T-cell (primary cell): ENCODE measurements around the gene GDPD2. TPM values are rescaled to one million over a fixed set of nuclear protein-coding genes. Genes with fewer than 3 reads are reported as not detected.

ENCODE experiments used
- ATAC-seq, 4 experiments: fragments of 200-7000 bp in 3 of 4; fragments of 150-1000 bp in 1 of 4; cut with Tn5 transposase; replicated peaks in 1 of 4; 1 replicate in 3 of 4; 2 replicates in 1 of 4; pipeline ENCODE4 v1.10.0; 2021; ENCODE audit warnings: moderate library complexity in 3 of 4, mild to moderate bottlenecking in 2 of 4, moderate number of reproducible peaks in 1 of 4
- CTCF ChIA-PET, 2 donors: fragments of 300-600 bp; sonication (Branson Sonifier 250); formaldehyde crosslinking; loops; one replicate each; lab custom pipeline; 2022; ENCODE audit warnings: antibody characterized with exemption in 2 of 2; lab: Charles Lee
- POLR2A ChIA-PET, 2 donors: fragments of 300-600 bp; sonication (Branson Sonifier 250); formaldehyde crosslinking; loops; one replicate each; lab custom pipeline; 2022; ENCODE audit warnings: antibody characterized with exemption in 2 of 2; lab: Charles Lee
- DNase-seq, 35 experiments: peaks; one replicate each; pipeline versions ENCODE4 v3.0.0 to v3.0.0-alpha.2; 2013 to 2023
- H3K27ac ChIP-seq: one replicate; pipeline ENCODE4 v1.5.1; 2013; ENCODE audit warnings: low read length
- H3K27me3 ChIP-seq, 2 experiments: replicated peaks in 1 of 2; 1 replicate in 1 of 2; 2 replicates in 1 of 2; pipeline versions ENCODE4 v1.6.1 to v1.7.0; 2013; ENCODE audit warnings: low read length in 1 of 2, mixed read lengths in 1 of 2; ENCODE audit not compliant: control insufficient read depth in 2 of 2, insufficient read depth in 2 of 2; ENCODE audit errors: extremely low read depth in 1 of 2
- H3K36me3 ChIP-seq, 2 donors: 1 replicate in 1 of 2; 2 replicates in 1 of 2; pipeline versions ENCODE4 v1.6.1 to v1.7.0; 2013; ENCODE audit warnings: low read length in 1 of 2; ENCODE audit not compliant: control insufficient read depth in 2 of 2, insufficient read depth in 1 of 2; ENCODE audit errors: extremely low read depth in 1 of 2
- H3K4me1 ChIP-seq, 2 experiments: 1 replicate in 1 of 2; 2 replicates in 1 of 2; pipeline versions ENCODE4 v1.6.1 to v1.7.0; 2013; ENCODE audit warnings: low read length in 2 of 2, mixed read lengths in 1 of 2; ENCODE audit not compliant: insufficient read depth in 2 of 2, control insufficient read depth in 1 of 2; ENCODE audit errors: extremely low read depth in 1 of 2
- H3K4me3 ChIP-seq, 2 donors: 1 replicate in 1 of 2; 2 replicates in 1 of 2; pipeline versions ENCODE4 v1.5.1 to v1.7.0; 2013; ENCODE audit warnings: mild to moderate bottlenecking in 2 of 2, low read length in 1 of 2, moderate library complexity in 1 of 2; ENCODE audit not compliant: control insufficient read depth in 1 of 2; ENCODE audit errors: extremely low read depth in 1 of 2
- H3K9me3 ChIP-seq: 2 replicates; pipeline ENCODE4 v1.7.0; 2013
- H3K27ac Mint-ChIP-seq, 2 donors: one replicate each; pipeline ENCODE4 v1.8.0; 2020 to 2021; ENCODE audit warnings: mild to moderate bottlenecking in 2 of 2, mixed read lengths in 2 of 2
- H3K27me3 Mint-ChIP-seq, 2 donors: one replicate each; pipeline ENCODE4 v1.8.0; 2021 to 2022; ENCODE audit warnings: mixed read lengths in 2 of 2
- H3K36me3 Mint-ChIP-seq: one replicate; pipeline ENCODE4 v1.8.0; 2021; ENCODE audit warnings: mixed read lengths
- H3K4me1 Mint-ChIP-seq, 3 donors: one replicate each; pipeline ENCODE4 v1.8.0; 2020 to 2022; ENCODE audit warnings: mixed read lengths in 3 of 3, mild to moderate bottlenecking in 1 of 3
- H3K4me3 Mint-ChIP-seq, 3 donors: one replicate each; pipeline ENCODE4 v1.8.0; 2020 to 2022; ENCODE audit warnings: mild to moderate bottlenecking in 3 of 3, mixed read lengths in 3 of 3, moderate library complexity in 3 of 3
- H3K9me3 Mint-ChIP-seq, 3 donors: one replicate each; pipeline ENCODE4 v1.8.0; 2020 to 2022; ENCODE audit warnings: mixed read lengths in 3 of 3
- WGBS: methylation state at CpG from one replicate; pipeline ENCODE4 v1.1.5; 2013; ENCODE audit warnings: missing lambda C conversion rate; ENCODE audit not compliant: insufficient coverage; 5-methylcytosine and 5-hydroxymethylcytosine counted together
- total RNA-seq, 35 experiments: library from RNA in 6 of 35; stranded (reverse) in 6 of 35; fragments of 120-200 nt in 1 of 35; gene quantifications; one replicate each; pipeline versions ENCODE4 v1.2.1 to v1.2.4 and lab custom pipeline; 2013 to 2026

Gene GDPD2
- total RNA-seq, 5 donors from 2014 or later (not counting 1 experiment from before 2014, with no cell fraction given) = not detected

DNA sequence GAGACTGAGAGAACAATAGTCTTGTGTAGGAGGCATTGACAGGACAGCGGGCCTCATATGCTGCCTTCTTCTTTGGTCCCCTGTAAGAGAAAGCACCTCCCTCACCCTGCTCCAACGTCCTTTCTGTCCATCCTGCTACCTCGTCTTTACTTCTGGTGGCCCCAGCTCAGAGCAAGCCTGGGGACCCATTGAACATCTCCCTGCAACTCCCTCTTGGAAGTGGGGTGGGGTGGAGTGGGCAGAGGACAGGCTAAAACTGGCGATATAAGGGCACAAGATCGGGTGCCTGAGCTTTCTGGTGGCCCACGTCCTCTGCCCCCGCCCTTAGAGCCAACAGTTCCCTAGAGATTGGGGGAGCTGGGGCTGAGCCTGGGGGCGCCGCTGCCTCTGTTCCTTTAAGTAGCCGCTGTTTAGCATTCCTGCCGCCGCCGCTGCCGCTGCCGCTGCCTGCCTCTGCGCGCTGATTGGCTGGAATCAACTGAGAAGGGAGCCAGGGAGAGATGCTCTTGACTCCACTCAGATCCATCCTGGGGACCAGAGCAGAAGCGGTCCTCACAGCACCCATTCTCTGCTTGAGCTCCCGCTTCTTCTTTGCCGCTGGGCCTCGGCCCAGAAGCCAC is 21.3 kb downstream of the GDPD2 start, which contains the start of gene DLG3:
Gene DLG3 (plus strand): TSS at position 510 of the 620 bp plus-strand sequence. CDS start 367 bp downstream, outside the sequence.
- H3K36me3 Mint-ChIP-seq = no peaks in the 10 kb centered on the region
- Histone ChIP-seq H3K27me3 (peaks cover 6 to 25% of the 10 kb centered on the region in 2 experiments), H3K4me1 (peaks cover 0 to 12% of the 10 kb centered on the region in 2 experiments), H3K36me3 (no peaks in the 10 kb centered on the region), H3K27ac (no peak within 1 kb of the TSS), H3K9me3 (no peaks in the 10 kb centered on the region), H3K4me3 (peak within 1 kb of the TSS; percentile 17 to 32)
- peak within 1 kb of the TSS; percentile 40 to 65 (median 64) for H3K4me3 Mint-ChIP-seq
- peak in 3 of 35 experiments; percentile 19 to 37 (median 29) for DNase-seq
- H3K27me3 Mint-ChIP-seq = peaks cover 35 to 36% of the 10 kb centered on the region in 2 donors
- peaks cover 0 to 4% (median 1%) of the 10 kb centered on the region in 3 donors for H3K4me1 Mint-ChIP-seq
- POLR2A ChIA-PET = interaction anchor here in 1 of 2 donors (1.0 kb wide), 1 partner anchor 9 kb away, joined by 4 read pairs; no protein-coding TSS in a partner anchor
- no peak within 1 kb of the TSS for H3K27ac Mint-ChIP-seq
- 0% methylated on average over 1 of the region's 21 CpGs for WGBS
- peak in 3 of 4 experiments; percentile 45 to 66 (median 64) for ATAC-seq
- H3K9me3 Mint-ChIP-seq = no peaks in the 10 kb centered on the region
- CTCF ChIA-PET = interaction anchor here (0.6 to 1.2 kb wide), 2 partner anchors 12 to 311 kb away, joined by 3 read pairs; partner anchors contain the start of gene IGBP1 (in 1 of the 2)

GRCh38 chrX:70444946-70445656 is 22.0 kb downstream of the GDPD2 start:
- H3K4me3 ChIP-seq = peak overlapping the region; percentile 17 to 32
- Mint-ChIP-seq H3K4me1 (peaks cover 0 to 4% (median 0%) of the 10 kb centered on the region in 3 donors), H3K9me3 (no peaks in the 10 kb centered on the region), H3K27me3 (peaks cover 35% of the 10 kb centered on the region in 2 donors), H3K36me3 (no peaks in the 10 kb centered on the region), H3K27ac (no peak overlapping the region), H3K4me3 (peak overlapping the region; percentile 40 to 65 (median 64))
- no peaks in the 10 kb centered on the region for H3K9me3 ChIP-seq
- no peaks in the 10 kb centered on the region for H3K36me3 ChIP-seq
- ATAC-seq = peak; percentile 50 to 58 (median 56)
- ChIA-PET CTCF (interaction anchor here in 1 of 2 donors (0.6 kb wide), 2 partner anchors 277 to 315 kb away, joined by 3 read pairs; no protein-coding TSS in a partner anchor), POLR2A (interaction anchor here in 1 of 2 donors (1.0 kb wide), 1 partner anchor 10 kb away, joined by 4 read pairs; no protein-coding TSS in a partner anchor)
- no peak overlapping the region for H3K27ac ChIP-seq
- peaks cover 0 to 12% of the 10 kb centered on the region in 2 experiments for H3K4me1 ChIP-seq
- peaks cover 6 to 25% of the 10 kb centered on the region in 2 experiments for H3K27me3 ChIP-seq
- no peak for DNase-seq
- WGBS = 9% methylated on average over 22 of the region's 61 CpGs

- peaks cover 6 to 25% of the 10 kb centered on the region in 2 experiments for H3K27me3 ChIP-seq
- H3K4me3 ChIP-seq = no peak overlapping the region
- no peak overlapping the region for H3K27ac Mint-ChIP-seq
- no peaks in the 10 kb centered on the region for H3K36me3 Mint-ChIP-seq
- ATAC-seq (no peak), DNase-seq (no peak)
- H3K9me3 ChIP-seq = no peaks in the 10 kb centered on the region
- H3K9me3 Mint-ChIP-seq = no peaks in the 10 kb centered on the region
- CTCF ChIA-PET = interaction anchor here in 1 of 2 donors (0.7 kb wide), 1 partner anchor 296 kb away, joined by 4 read pairs; no protein-coding TSS in a partner anchor
- peaks cover 0 to 4% (median 0%) of the 10 kb centered on the region in 3 donors for H3K4me1 Mint-ChIP-seq
- 88% methylated on average over 5 of the region's 9 CpGs for WGBS
- POLR2A ChIA-PET = no interaction called here
- peak overlapping the region in 1 of 3 donors; percentile 13 for H3K4me3 Mint-ChIP-seq
- peaks cover 0 to 12% of the 10 kb centered on the region in 2 experiments for H3K4me1 ChIP-seq
- H3K27ac ChIP-seq = no peak overlapping the region
- peaks cover 29 to 31% of the 10 kb centered on the region in 2 donors for H3K27me3 Mint-ChIP-seq
- H3K36me3 ChIP-seq = no peaks in the 10 kb centered on the region
These were observed 22.8 kb downstream of the GDPD2 start for GRCh38 chrX:70445951-70446350.

DNA sequence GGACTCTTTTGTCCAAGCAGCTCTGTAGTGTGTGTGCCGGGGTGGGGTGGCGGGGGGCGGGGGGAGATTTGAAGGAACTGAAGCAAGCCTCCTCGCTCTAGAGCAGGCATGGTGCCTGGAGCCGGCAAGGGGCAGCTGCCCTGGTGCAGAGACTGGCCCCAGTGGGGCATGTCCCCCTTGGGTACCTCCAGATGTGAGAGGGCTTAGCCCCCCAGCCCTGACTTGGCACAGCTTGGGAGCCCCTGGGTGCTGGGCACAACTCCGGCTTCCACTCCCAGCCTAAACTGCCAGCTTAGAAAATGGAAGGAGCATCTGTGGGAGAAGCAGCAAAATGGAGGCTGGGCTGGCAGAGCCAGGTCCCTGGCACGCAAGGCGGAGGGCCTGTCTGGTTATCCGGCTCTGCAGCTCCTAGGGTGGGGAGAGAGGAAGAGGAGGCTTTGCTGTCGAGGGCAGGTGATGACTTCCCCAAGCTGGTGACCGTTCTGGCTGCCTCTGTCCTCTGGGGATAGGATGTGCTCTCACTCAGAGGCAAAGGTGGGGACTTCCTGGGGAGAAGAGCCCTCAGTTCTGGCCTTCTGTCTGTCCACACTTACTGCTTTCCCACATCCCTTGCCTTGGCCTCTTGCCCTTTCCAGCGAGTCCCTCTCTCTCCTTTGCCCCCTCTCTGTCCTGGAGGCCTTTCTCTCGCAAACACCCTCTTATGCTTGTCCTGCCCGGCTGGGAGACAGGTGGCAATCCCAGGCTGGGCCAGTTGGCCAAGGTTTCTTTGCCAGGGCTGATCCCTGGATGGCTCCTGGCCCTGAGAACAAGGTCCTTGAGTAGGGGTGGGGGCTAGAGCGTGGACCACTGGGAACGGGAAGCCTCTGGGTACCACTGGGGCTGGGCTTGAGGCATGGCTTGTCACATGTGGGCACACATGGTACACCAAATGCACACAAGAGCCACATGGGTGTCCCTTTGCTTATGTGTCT is 23.6 kb downstream of the GDPD2 start:
- Mint-ChIP-seq H3K9me3 (no peaks in the 10 kb centered on the region), H3K27me3 (peaks cover 24 to 25% of the 10 kb centered on the region in 2 donors), H3K4me3 (no peak overlapping the region), H3K36me3 (no peaks in the 10 kb centered on the region), H3K4me1 (peaks cover 0 to 4% (median 2%) of the 10 kb centered on the region in 3 donors), H3K27ac (no peak overlapping the region)
- ChIA-PET POLR2A (no interaction called here), CTCF (interaction anchor here in 1 of 2 donors (0.5 to 0.8 kb wide), 3 partner anchors 12 to 297 kb away, joined by 3 to 14 read pairs (median 4); no protein-coding TSS in a partner anchor)
- peaks cover 0 to 15% of the 10 kb centered on the region in 2 experiments for H3K4me1 ChIP-seq
- peaks cover 6 to 25% of the 10 kb centered on the region in 2 experiments for H3K27me3 ChIP-seq
- DNase-seq (no peak), ATAC-seq (no peak)
- WGBS = 100% methylated on average over 3 of the region's 16 CpGs
- H3K27ac ChIP-seq = no peak overlapping the region
- no peaks in the 10 kb centered on the region for H3K9me3 ChIP-seq
- no peaks in the 10 kb centered on the region for H3K36me3 ChIP-seq
- H3K4me3 ChIP-seq = no peak overlapping the region

DNA sequence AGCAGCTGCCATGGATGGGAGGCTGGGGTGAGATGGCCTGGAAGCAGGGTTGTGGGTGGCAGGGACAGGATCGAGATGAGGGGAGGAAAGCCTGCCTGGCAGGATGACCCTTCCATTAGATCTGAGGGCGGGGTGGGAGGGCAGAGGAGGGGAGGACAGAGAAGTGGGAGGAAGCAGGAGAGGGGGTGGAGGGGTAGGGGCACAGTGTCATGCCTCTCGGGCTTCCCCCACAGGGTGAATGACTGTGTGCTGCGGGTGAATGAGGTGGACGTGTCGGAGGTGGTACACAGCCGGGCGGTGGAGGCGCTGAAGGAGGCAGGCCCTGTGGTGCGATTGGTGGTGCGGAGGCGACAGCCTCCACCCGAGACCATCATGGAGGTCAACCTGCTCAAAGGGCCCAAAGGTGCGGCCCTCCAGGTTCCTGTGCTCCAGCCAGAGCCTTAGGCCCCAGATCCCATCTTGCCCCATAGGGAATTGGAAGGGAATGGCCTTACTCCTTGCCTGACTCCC is 26.4 kb downstream of the GDPD2 start:
- Histone ChIP-seq H3K27me3 (peaks cover 0 to 17% of the 10 kb centered on the region in 2 experiments), H3K36me3 (no peaks in the 10 kb centered on the region), H3K4me3 (no peak overlapping the region), H3K4me1 (peaks cover under 1 to 33% of the 10 kb centered on the region in 2 experiments), H3K27ac (no peak overlapping the region), H3K9me3 (no peaks in the 10 kb centered on the region)
- ChIA-PET CTCF (no interaction called here), POLR2A (no interaction called here)
- Mint-ChIP-seq H3K9me3 (no peaks in the 10 kb centered on the region), H3K4me1 (peaks cover 23 to 26% (median 25%) of the 10 kb centered on the region in 3 donors), H3K27me3 (peaks cover 8 to 16% of the 10 kb centered on the region in 2 donors), H3K27ac (no peak overlapping the region), H3K36me3 (no peaks in the 10 kb centered on the region), H3K4me3 (no peak overlapping the region)
- WGBS = no CpG with 5 or more reads among the region's 14 CpGs
- DNase-seq (no peak), ATAC-seq (no peak)
